CD4-positive, alpha-beta T cell treated with Interleukin-1 beta for 1 hour (primary cell): ENCODE measurements around the gene KCNK17.
"Not testable (repeated sequence)": the region's sequence is repeated elsewhere in the genome, so short reads cannot be mapped to it uniquely, and the experiment has no call there.

Experiments
- DNase-seq, 2 donors: peaks; one replicate each; pipeline ENCODE4 v3.0.0-alpha.2; 2020 to 2022

The KCNK17 gene

GRCh38 chr6:39302011-39302410 is 12.2 kb downstream of the KCNK17 start:
- no peak for DNase-seq

- DNase-seq: no peak
Measured at GRCh38 chr6:39301606-39302005, 12.6 kb downstream of the KCNK17 start.

GRCh38 chr6:39300739-39301138 is 13.5 kb downstream of the KCNK17 start:
- DNase-seq: no peak

- no peak for DNase-seq
Measured at GRCh38 chr6:39298061-39298460, 16.2 kb downstream of the KCNK17 start.

GRCh38 chr6:39296745-39297640 is 17.2 kb downstream of the KCNK17 start:
- no peak for DNase-seq

GRCh38 chr6:39295611-39296011 is 18.6 kb downstream of the KCNK17 start:
- DNase-seq: no peak

- DNase-seq: no peak
Measured at GRCh38 chr6:39294899-39295298, 19.3 kb downstream of the KCNK17 start.

GRCh38 chr6:39294133-39294532 is 20.1 kb downstream of the KCNK17 start:
- no peak for DNase-seq

- DNase-seq: no peak
Measured at GRCh38 chr6:39292637-39293036, 21.6 kb downstream of the KCNK17 start.

- peak in 1 of 2 donors; percentile 11 for DNase-seq
Measured at GRCh38 chr6:39289490-39289889, 24.7 kb downstream of the KCNK17 start.

- DNase-seq: no peak
Measured at GRCh38 chr6:39287601-39288000, 26.6 kb downstream of the KCNK17 start.

- DNase-seq: not testable (repeated sequence)
Measured at GRCh38 chr6:39286596-39286995, 27.6 kb downstream of the KCNK17 start.

GRCh38 chr6:39282774-39283173 is 31.4 kb downstream of the KCNK17 start:
- DNase-seq: no peak

- no peak for DNase-seq
Measured at GRCh38 chr6:39281312-39281980, 32.8 kb downstream of the KCNK17 start.

GRCh38 chr6:39280247-39280731 is 33.9 kb downstream of the KCNK17 start:
- no peak for DNase-seq

- DNase-seq: no peak
Measured at GRCh38 chr6:39279539-39279938, 34.7 kb downstream of the KCNK17 start.

GRCh38 chr6:39276379-39276995 is 37.7 kb downstream of the KCNK17 start:
- DNase-seq: no peak

GRCh38 chr6:39274903-39275302 is 39.3 kb downstream of the KCNK17 start:
- DNase-seq: no peak

- DNase-seq: no peak
Measured at GRCh38 chr6:39274471-39274870, 39.7 kb downstream of the KCNK17 start.

- no peak for DNase-seq
Measured at GRCh38 chr6:39273406-39273821, 40.8 kb downstream of the KCNK17 start.

- DNase-seq: no peak
Measured at GRCh38 chr6:39269961-39270360, 44.3 kb downstream of the KCNK17 start.

- no peak for DNase-seq
Measured at GRCh38 chr6:39268721-39269120, 45.5 kb downstream of the KCNK17 start.

GRCh38 chr6:39268171-39268570 is 46.0 kb downstream of the KCNK17 start:
- DNase-seq: no peak
